ENCODE data around the gene AP4S1.

The AP4S1 gene

DNA sequence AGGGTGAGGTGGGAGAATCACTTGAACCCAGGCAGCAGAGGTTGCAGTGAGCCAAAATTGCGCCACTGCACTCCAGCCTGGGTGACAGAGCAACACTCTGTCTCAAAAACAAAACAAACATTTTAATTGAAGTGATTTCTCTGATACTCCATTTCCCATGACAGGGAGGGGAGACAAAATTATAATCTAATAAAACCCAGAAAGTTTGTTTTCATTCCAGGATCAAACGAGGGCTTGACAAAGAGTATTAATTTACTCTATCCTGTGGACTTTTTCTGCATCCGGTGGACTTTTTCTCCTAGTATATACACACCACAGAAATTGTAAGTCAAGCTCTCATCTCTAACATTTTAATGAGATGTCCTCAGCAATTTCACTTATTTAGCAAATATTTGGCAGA, 14.5 kb upstream of the AP4S1 start:
- Histone ChIP-seq H3K36me3 (ENCODE audit: low read depth) (peaks cover 57% of the 10 kb centered on the region), H3K27me3 (ENCODE audit: insufficient read depth, poor library complexity, severe bottlenecking) (no peaks in the 10 kb centered on the region), H3K9me3 (ENCODE audit: severe bottlenecking) (peaks cover 1% of the 10 kb centered on the region), H3K27ac (ENCODE audit: poor library complexity, severe bottlenecking) (no peak overlapping the region), H3K4me1 (ENCODE audit: insufficient read depth, poor library complexity, severe bottlenecking) (peaks cover 5% of the 10 kb centered on the region), H3K4me3 (ENCODE audit: severe bottlenecking) (no peak overlapping the region)
- TF ChIP-seq, protein P1, sequence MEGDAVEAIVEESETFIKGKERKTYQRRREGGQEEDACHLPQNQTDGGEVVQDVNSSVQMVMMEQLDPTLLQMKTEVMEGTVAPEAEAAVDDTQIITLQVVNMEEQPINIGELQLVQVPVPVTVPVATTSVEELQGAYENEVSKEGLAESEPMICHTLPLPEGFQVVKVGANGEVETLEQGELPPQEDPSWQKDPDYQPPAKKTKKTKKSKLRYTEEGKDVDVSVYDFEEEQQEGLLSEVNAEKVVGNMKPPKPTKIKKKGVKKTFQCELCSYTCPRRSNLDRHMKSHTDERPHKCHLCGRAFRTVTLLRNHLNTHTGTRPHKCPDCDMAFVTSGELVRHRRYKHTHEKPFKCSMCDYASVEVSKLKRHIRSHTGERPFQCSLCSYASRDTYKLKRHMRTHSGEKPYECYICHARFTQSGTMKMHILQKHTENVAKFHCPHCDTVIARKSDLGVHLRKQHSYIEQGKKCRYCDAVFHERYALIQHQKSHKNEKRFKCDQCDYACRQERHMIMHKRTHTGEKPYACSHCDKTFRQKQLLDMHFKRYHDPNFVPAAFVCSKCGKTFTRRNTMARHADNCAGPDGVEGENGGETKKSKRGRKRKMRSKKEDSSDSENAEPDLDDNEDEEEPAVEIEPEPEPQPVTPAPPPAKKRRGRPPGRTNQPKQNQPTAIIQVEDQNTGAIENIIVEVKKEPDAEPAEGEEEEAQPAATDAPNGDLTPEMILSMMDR (IDR thresholded peaks at IDR 0.05; ENCODE audit: poor library complexity, severe bottlenecking), result no peak
- DNase-seq (ENCODE audit: low spot score) (no peak), ATAC-seq (ENCODE audit: low read depth) (no peak)

DNA sequence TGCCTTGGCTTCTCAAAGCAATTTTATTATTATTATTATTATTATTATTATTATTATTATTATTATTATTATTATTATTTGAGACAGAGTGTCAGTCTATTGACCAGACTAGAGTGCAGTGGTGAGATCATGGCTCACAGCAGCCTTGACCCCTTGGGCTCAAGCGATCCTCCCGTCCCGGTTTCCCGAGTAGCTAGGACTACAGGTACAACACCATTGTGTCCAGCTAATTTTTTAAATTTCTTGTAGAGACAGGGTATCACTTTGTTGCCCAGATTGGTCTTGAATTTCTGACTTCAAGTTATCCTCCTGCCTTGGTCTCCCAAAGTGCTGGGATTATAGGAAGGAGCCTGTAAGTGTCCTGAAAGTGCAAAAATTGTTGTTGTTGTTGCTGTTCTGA, 11.6 kb upstream of the AP4S1 start:
- Histone ChIP-seq H3K27me3 (ENCODE audit: insufficient read depth, poor library complexity, severe bottlenecking) (no peaks in the 10 kb centered on the region), H3K9me3 (ENCODE audit: severe bottlenecking) (no peaks in the 10 kb centered on the region), H3K4me1 (ENCODE audit: insufficient read depth, poor library complexity, severe bottlenecking) (peaks cover 5% of the 10 kb centered on the region), H3K27ac (ENCODE audit: poor library complexity, severe bottlenecking) (no peak overlapping the region), H3K36me3 (ENCODE audit: low read depth) (peaks cover 50% of the 10 kb centered on the region), H3K4me3 (ENCODE audit: severe bottlenecking) (no peak overlapping the region)
- TF ChIP-seq, protein P1 (IDR thresholded peaks at IDR 0.05; ENCODE audit: poor library complexity, severe bottlenecking), result no peak
- no peak for ATAC-seq (ENCODE audit: low read depth)
- DNase-seq (ENCODE audit: low spot score), result no peak

DNA sequence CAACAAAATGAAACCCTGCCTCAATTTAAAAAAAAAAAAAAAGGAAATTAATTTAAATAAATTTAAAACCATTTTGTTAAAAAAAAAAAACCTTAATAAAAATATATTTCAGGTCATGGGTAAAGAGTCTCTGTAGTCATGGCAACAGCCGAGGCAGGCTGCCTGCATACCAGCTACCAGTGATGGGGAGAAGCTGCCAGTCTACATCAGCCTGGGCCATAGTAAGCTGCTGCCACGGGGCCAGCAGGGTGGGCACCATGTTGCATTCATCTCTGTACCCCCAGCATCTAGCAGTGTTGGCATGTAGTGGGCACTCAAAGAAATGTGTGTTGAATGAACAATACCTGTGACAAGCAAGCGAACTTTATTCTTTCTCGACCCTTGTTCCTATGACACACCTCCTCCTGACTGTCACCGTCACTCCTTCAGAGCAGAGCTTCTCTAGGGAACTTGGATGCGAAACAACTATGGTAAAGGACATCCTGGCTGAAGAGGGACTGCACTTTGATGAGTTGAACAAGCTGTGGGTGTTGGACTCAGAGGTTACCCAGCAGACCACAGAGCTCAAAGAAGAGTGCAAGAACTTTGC, 7.3 kb upstream of the AP4S1 start:
- Histone ChIP-seq H3K27ac (ENCODE audit: poor library complexity, severe bottlenecking) (no peak overlapping the region), H3K27me3 (ENCODE audit: insufficient read depth, poor library complexity, severe bottlenecking) (no peaks in the 10 kb centered on the region), H3K36me3 (ENCODE audit: low read depth) (peaks cover 54% of the 10 kb centered on the region), H3K4me1 (ENCODE audit: insufficient read depth, poor library complexity, severe bottlenecking) (peaks cover 4% of the 10 kb centered on the region), H3K9me3 (ENCODE audit: severe bottlenecking) (no peaks in the 10 kb centered on the region), H3K4me3 (ENCODE audit: severe bottlenecking) (no peak overlapping the region)
- ATAC-seq (ENCODE audit: low read depth), result no peak
- TF ChIP-seq, protein P1 (IDR thresholded peaks at IDR 0.05; ENCODE audit: poor library complexity, severe bottlenecking), result no peak
- no peak for DNase-seq (ENCODE audit: low spot score)

DNA sequence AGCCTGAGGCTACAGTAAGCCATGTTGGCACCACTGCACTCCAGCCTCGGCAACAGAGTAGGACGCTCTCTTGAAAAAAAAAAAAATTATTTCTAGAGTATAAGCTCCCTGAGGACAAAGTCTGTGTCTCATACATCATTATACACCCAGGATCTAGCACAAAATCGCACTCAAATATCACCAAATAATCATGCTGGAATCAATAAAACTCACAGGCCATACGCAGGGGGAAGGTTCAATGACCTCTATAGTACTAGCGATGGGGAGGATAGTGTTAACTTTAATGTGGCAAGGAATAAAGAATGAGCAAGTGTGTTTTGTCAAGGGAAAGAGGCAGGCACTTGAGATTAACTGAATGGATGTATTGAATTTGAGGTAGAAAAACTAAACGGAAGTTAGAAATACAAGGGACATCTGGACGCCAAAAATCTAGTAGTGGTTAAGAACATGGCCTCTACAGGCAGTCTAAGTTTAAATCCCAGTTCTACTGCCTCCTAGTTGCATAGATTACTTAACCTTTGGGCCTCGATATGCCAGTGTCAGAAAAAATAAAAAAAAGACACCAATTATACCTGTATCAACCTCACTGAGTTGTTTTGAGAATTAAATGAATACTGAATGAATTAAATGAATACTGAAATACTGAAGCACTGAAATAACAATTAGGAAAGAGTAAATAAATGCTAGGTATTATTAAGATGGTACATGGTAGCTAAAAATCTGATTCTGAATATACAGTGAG, 4.4 kb upstream of the AP4S1 start:
- H3K27me3 ChIP-seq (ENCODE audit: insufficient read depth, poor library complexity, severe bottlenecking), result no peaks in the 10 kb centered on the region
- H3K27ac ChIP-seq (ENCODE audit: poor library complexity, severe bottlenecking), result no peak overlapping the region
- H3K4me3 ChIP-seq (ENCODE audit: severe bottlenecking), result no peak overlapping the region
- DNase-seq (ENCODE audit: low spot score) (no peak), ATAC-seq (ENCODE audit: low read depth) (no peak)
- no peaks in the 10 kb centered on the region for H3K9me3 ChIP-seq (ENCODE audit: severe bottlenecking)
- TF ChIP-seq, protein P1 (IDR thresholded peaks at IDR 0.05; ENCODE audit: poor library complexity, severe bottlenecking), result no peak
- H3K36me3 ChIP-seq (ENCODE audit: low read depth), result peaks cover 55% of the 10 kb centered on the region
- H3K4me1 ChIP-seq (ENCODE audit: insufficient read depth, poor library complexity, severe bottlenecking), result peaks cover 16% of the 10 kb centered on the region

DNA sequence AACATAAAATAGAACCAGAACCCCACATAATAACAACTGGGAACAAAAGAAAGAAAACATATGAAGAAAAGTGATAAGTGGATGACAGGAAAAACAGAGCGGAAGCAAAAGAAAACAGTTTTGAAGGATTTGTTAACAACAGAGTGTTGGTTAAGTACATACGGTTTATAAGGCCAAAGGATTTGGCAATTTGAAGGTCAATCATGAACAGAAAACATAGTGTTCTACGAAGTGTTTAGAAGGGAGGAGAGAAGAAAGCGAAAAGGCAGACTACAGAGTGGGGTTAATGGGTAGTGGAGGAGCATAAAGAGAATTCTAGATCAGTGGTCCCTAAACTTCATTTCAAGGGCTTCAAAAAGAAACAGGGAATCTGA, 3.9 kb upstream of the AP4S1 start:
- Histone ChIP-seq H3K4me3 (ENCODE audit: severe bottlenecking) (no peak overlapping the region), H3K9me3 (ENCODE audit: severe bottlenecking) (no peaks in the 10 kb centered on the region), H3K27me3 (ENCODE audit: insufficient read depth, poor library complexity, severe bottlenecking) (no peaks in the 10 kb centered on the region), H3K4me1 (ENCODE audit: insufficient read depth, poor library complexity, severe bottlenecking) (peaks cover 16% of the 10 kb centered on the region), H3K36me3 (ENCODE audit: low read depth) (peaks cover 55% of the 10 kb centered on the region), H3K27ac (ENCODE audit: poor library complexity, severe bottlenecking) (no peak overlapping the region)
- TF ChIP-seq, protein P1 (IDR thresholded peaks at IDR 0.05; ENCODE audit: poor library complexity, severe bottlenecking), result no peak
- DNase-seq (ENCODE audit: low spot score), result no peak
- ATAC-seq (ENCODE audit: low read depth), result no peak

Measured in RWPE2 (cell line).